Fibroblast of gingiva (primary cell): ENCODE measurements around the gene DGCR8.

ENCODE experiments used
- DNase-seq: peaks from one replicate; pipeline ENCODE4 v3.0.0-alpha.2; 2011; ENCODE audit warnings: low read depth

DGCR8 gene

GRCh38 chr22:20052309-20053259 lies 27.5 kb upstream of the DGCR8 start:
- DNase-seq = no peak

- DNase-seq = no peak
These were observed 26.5 kb upstream of the DGCR8 start for GRCh38 chr22:20053407-20054033.

- no peak for DNase-seq
These were observed 26.0 kb upstream of the DGCR8 start for GRCh38 chr22:20054034-20054427.

GRCh38 chr22:20054485-20054884 lies 25.6 kb upstream of the DGCR8 start:
- no peak for DNase-seq

DNA sequence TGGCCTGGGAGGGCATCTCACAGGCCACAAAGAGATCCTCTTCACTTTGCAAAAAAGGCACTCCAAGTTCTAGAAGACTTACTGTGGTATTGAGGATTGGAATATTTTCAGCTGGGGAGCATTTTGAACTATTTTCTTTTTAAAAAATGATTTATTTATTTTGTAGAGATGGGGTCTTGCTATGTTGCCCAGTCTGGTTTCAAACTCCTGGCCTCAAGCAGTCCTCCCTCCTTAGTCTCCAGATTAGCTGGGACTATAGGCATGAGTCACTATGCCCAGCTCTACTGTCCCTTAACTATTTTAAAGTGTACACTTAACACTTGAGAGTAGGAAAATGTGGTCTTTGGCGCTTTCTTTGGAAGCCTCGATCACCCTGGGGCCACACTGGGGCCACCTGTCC lies 24.9 kb upstream of the DGCR8 start:
- DNase-seq = no peak

DNA sequence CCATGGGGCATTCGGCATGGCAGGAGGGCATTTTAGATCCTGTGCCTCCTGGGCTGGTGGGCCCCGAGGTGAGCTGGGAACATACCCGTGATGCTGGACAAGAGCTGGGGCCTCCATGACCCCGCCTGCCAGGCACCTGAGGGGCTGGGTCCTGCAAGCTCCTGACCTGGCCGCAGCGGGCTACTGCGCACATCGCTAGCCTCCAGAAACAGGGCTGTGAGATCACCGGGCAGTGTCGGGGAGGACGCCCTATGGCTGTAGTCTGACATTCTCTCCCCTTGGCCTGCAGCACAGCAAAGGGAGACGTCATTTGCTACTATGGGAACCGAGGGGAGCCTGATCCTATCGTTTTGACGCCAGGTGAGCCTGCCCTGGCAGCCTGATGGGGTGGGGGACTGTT lies 24.4 kb upstream of the DGCR8 start:
- DNase-seq = no peak

DNA sequence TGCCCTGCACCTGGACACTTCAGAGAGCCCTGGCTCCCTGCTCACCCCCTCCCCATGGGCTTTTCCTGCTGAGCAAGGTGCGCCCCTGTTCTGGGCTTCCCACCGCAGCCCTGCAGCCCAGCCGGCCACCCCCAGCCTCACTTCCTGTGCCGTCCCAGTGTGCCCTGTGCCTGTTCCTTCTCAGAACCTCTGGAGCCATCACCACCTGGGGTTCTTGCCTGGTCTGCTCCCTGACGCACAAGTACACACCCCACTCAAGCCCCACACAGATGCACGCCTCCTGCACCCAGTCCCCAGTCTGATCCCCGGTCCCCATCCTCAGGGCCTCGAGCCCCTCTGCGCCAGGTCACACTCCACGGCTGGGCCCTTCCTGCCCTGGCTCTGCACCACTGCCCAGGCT lies 23.9 kb upstream of the DGCR8 start:
- no peak for DNase-seq

GRCh38 chr22:20056696-20057386 lies 23.2 kb upstream of the DGCR8 start:
- DNase-seq = no peak

DNA sequence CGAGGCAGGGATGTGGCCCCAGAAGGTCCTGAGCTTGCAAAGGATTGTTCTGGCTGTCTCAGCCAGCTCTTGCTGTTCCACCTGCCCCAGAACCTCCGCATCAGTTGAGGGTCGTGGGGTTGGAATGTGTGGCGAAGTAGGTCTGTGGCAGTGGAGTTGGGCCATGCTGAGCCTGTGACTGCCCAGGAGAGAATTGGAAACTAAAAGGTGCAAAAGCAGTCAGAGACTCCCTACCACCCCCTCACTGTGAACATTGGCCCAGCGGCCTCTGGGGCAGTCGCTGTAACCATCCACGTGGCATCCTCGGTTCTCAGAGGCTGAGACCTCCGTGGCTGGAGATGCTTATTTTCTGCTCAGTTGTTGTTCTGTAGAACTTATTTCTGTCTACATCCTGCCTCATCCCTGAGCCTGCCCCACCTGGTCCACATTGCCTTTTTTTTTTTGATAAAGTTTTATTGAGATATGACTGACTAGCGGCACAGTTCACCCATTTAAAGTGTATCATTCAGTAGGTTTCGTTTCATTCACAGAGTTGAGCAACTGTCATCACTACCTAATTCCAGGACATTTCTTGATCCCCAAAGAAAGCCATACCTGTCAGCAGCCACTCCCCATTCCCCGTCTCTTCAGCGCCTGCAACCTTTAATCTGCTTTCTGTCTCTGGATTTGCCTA lies 22.3 kb upstream of the DGCR8 start:
- DNase-seq = no peak

DNA sequence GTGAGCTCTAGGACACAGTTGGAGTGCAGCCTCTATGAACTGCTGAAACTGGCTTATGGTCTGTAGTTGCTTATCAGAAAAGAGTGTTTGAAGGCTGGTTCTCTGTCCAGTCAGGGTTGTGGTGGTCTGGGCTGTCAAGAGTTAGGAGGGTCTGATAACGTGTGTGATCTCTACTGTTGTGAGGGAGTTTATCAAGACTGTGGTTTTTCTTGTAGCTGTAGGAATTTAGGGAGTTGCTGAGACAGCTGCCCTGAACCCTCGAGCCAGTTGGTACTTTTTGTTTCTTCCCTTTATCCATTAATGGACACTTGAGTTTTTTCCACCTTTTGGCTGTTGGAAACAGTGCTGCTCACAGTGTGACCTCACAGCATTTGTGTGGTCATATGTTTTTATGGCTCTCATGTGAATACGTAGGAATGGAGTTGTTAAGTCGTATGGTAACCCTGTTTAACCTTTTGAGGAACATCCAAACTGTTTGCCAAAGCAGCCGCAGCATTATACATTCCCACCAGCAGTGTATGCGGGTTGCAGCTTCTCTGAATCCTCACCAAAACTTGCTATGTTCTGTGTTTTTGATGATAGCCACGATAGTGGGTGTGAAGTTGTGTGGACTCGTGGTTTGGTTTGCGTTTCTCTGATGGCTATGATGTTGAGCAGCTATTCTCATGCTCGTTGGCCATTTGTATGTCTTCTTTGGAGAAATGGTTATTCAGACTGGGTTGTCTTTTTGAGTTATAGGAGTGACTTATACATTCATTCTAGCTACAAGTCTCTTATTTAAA lies 20.9 kb upstream of the DGCR8 start:
- DNase-seq = no peak

- no peak for DNase-seq
These were observed 19.2 kb upstream of the DGCR8 start for GRCh38 chr22:20060700-20061480.

DNA sequence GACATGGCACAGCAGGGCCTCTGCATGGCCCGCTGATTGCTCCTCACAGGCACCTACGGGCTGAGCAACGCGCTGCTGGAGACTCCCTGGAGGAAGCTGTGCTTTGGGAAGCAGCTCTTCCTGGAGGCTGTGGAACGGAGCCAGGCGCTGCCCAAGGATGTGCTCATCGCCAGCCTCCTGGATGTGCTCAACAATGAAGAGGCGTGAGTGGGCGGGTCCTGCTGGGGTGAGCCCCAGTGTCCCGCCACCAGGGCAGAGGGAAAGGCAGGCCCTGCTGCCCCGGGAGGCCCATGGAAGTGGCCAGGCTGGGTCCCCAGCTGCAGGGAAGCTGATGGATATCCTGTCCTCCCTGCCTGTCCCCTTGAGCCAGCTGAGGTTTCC lies 18.6 kb upstream of the DGCR8 start:
- DNase-seq = no peak

DNA sequence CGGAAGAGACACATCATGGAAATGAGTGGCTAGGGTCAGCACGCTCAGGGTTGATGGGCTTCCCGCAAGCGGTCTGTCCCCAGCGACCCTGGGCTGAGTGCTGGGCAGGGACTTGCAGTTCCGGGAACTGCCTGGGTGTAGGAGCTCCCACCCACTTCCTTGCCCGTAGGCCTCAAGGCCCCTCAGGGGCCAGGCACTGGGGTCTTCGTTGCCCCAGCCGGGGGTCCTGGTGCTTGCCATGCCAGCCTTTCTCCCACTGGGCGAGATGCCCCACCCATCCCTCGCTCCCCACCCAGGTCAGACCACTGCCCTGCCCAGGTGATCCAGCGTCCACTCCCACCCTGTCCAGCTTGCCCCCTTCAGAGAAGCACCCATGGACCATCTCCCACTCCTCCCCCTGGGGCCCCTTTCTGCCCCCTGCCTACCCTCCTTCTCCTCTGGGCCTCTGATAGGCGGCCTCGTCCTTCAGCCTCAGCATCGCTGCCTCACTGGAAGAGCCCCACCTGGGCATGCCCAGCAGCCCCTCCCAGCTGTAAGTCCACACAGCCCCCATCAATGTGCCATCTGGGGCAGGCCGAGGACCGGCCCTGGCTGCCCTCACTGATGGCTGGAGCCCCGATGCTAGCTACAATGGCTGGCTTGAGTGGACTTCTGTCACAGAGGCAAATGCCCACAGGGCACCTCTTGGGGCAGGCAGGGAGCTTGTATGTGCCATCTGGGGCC lies 17.8 kb upstream of the DGCR8 start:
- no peak for DNase-seq

GRCh38 chr22:20062766-20063083 lies 17.3 kb upstream of the DGCR8 start:
- DNase-seq = no peak

- DNase-seq = no peak
These were observed 16.5 kb upstream of the DGCR8 start for GRCh38 chr22:20063271-20064139.

- no peak for DNase-seq
These were observed 15.9 kb upstream of the DGCR8 start for GRCh38 chr22:20064140-20064480.

- no peak for DNase-seq
These were observed 15.3 kb upstream of the DGCR8 start for GRCh38 chr22:20064545-20065262.

DNA sequence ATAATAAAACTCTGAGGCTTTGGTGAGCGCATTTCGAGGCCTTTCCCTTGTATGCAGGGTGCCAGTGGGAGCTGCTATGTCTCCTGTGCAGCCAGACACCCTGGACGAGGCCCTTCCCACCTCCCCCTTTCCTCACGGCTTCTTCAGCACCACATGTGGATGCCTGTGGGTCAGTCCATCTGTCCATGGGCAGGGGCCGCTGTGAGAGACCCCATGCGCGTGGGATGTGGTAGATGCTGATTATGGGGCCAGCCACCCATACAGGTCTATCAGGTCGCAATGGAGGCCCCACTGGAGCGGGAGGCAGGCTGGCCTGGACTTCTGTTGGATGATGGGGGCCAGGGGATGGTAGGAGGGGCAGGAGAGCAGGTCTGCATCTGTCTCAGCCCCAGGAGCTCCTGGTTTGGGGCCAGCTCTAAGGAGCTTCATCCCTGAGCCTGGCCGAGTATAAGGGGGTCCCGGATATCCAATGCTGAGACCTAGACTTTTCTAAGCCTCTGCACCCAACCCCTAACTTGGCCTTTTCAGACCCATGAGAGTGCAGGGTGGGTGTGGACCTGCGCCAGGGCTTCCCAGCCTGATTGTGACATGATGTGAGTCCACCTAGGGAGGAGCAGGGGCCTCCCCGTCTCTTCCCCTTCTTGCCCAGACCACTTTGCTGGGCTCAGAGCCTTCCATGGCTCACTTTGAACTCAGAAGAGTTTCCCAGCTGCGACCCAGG lies 14.0 kb upstream of the DGCR8 start:
- DNase-seq = no peak
